ENCODE data around the gene MAB21L4. TPM values are rescaled to one million over a fixed set of nuclear protein-coding genes. Genes with fewer than 3 reads are reported as not detected.
A peak's percentile ranks its signal among the peaks of the same experiment; 100 is the strongest.

Gene MAB21L4
- polyA plus RNA-seq: 10 to 100 TPM in 2 of 4 donors, 1 to 10 TPM in 2; 3.8 to 29.3 (median 9.1) TPM
- long read RNA-seq, donor 1: 0 reads
- long read RNA-seq, donor 2: 0 reads
- long read RNA-seq, donor 3: 0 reads
- long read RNA-seq, donor 4: 0 reads
- long read RNA-seq, donor 5: 0 reads
- long read RNA-seq, donor 6, partial matches to known transcripts: 0 of 1 reads
- long read RNA-seq, donor 6, other reads (novel, unspliced or antisense): 0 of 1 reads
- long read RNA-seq, donor 7: 0 reads
- long read RNA-seq, donor 8: 0 reads
- long read RNA-seq, donor 9: 0 reads
- long read RNA-seq, donor 10, partial matches to known transcripts: 0 of 2 reads
- long read RNA-seq, donor 10, other reads (novel, unspliced or antisense): 0 of 2 reads

DNA sequence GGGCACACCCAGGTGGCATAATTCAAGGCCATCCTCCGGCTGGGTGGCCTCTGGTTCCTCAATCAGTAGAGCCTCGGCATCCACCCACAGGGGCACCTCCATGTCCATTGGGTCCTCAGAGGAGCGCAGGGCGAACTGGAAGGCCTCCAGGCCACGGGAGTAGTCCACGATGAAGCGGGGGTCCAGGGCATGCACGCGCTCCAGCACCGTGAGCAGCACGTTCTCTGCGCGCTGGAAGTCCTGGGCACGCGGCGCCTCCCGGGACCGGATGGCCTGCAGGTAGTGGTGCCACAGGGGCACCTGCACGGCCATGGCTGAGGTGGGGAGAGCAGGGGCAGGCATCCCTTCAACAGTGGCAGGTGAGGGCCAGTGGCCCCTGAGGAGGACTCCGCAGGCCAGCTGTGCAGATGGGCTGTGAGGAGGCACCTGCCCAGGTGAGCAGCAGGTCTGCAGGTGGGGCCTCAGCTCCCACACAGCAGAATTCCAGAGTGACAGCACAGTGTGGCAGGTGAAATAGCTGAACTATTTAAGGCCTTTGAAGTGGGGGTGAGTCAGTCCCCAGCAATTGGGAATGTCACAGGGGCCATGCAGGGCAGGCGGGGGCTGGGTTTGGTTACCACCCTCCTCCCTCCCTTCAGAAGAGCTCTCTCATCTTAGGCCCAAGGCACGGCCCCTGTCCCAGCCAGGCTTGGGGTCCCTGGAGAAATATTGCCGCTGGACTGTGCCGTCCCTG, at the start of gene MAB21L4:
TSS of gene MAB21L4 (minus strand) at position 501 of the 733 bp plus-strand sequence. CDS start at position 342, 159 bp downstream.
- FAIRE-seq (no peak), DNase-seq (peak; percentile 33 to 51)
- Histone ChIP-seq H3K36me3 (ENCODE audit: control insufficient read depth in 3 of 3, insufficient read depth in 2 of 3, low read depth in 1 of 3, low read length in 3 of 3) (peaks cover 0 to 14% (median 0%) of the 10 kb centered on the region in 3 donors), H3K4me3 (ENCODE audit: low read depth in 1 of 3, low read length in 3 of 3) (peak within 1 kb of the TSS in 2 of 3 donors; percentile 12 to 38), H3K27ac (ENCODE audit: low read depth in 1 of 3, low read length in 2 of 3) (peak within 1 kb of the TSS in 1 of 3 donors; percentile 78), H3K9me3 (ENCODE audit: control insufficient read depth in 2 of 2, insufficient read depth in 1 of 2, low read depth in 1 of 2, low read length in 1 of 2) (peaks cover 0 to 5% of the 10 kb centered on the region in 2 donors), H3K27me3 (ENCODE audit: control insufficient read depth in 3 of 3, insufficient read depth in 3 of 3, low read length in 3 of 3) (no peaks in the 10 kb centered on the region), H3K4me1 (ENCODE audit: control insufficient read depth in 3 of 3, insufficient read depth in 2 of 3, low read depth in 1 of 3, low read length in 2 of 3) (peaks cover 0 to 44% (median 3%) of the 10 kb centered on the region in 3 donors)
- 17 to 73% (median 51%) methylated on average over 24 of the region's 24 CpGs for WGBS, 3 donors

DNA sequence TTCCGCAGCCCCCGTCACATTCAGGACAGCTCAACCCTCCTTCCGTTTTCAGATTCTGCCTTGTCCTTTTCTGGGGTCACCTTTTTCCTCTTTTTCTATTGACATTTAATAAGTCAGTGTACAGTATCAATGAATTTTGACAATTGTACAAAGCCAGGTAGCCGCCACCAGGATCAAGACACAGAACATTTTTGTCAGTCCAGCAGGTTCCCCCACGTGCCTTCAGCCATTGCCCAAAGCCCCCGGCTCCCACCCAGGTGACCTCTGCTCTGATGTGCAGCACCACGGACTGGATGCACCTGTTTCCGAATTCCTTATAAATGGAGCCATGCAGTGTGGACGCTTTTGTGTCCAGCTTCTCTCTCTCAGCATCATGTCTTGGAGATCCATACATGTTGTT, 40.1 kb upstream of the MAB21L4 start:
- 79 to 86% (median 84%) methylated on average over 9 of the region's 9 CpGs for WGBS, 3 donors
- H3K9me3 ChIP-seq (ENCODE audit: control insufficient read depth in 2 of 2, insufficient read depth in 1 of 2, low read depth in 1 of 2, low read length in 1 of 2): peaks cover 0 to 14% of the 10 kb centered on the region in 2 donors
- DNase-seq (no peak), FAIRE-seq (no peak)
- H3K36me3 ChIP-seq (ENCODE audit: control insufficient read depth in 3 of 3, insufficient read depth in 2 of 3, low read depth in 1 of 3, low read length in 3 of 3): no peaks in the 10 kb centered on the region
- no peak overlapping the region for H3K27ac ChIP-seq (ENCODE audit: low read depth in 1 of 3, low read length in 2 of 3)
- H3K4me3 ChIP-seq (ENCODE audit: low read depth in 1 of 3, low read length in 3 of 3): no peak overlapping the region
- H3K27me3 ChIP-seq (ENCODE audit: control insufficient read depth in 3 of 3, insufficient read depth in 3 of 3, low read length in 3 of 3): no peaks in the 10 kb centered on the region
- no peaks in the 10 kb centered on the region for H3K4me1 ChIP-seq (ENCODE audit: control insufficient read depth in 3 of 3, insufficient read depth in 2 of 3, low read depth in 1 of 3, low read length in 2 of 3)

DNA sequence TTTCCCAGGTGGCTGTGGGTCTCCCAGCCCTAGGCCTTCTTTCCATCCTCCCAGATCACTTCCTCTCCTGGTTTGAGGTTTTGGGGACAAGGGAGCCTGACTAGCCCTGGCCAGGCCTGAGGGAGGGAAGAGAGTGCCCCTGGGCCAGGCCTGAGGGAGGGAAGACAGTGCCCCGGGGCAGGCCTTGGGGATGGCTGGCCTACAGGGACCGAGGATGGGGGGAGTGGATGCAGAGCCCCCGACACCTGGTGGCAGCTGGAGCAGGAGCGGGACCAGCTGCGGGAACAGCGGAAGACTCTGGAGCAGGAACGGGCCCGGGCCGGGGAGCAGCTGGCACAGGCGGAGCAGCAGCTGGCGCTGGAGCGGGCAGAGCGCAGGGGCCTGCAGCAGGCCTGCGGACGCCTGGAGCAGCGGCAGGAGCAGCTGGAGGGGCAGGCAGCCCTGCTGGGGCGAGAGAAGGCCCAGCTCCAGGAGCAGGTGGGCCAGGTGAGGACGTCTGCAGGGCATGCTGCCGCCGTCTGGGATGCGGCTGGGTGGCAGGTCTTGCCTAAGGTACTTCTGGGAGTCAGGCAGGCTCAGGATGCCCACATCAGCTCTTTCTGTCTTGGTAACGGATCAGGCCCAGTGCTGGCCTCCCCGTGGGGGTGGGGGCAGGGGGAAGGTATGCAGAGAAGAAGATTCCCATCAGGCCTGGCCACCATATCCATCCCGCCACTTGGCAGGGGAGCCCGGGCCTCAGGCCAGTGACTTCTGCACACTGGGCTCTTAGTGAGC, 39.3 kb upstream of the MAB21L4 start:
- no peak for DNase-seq
- Histone ChIP-seq H3K36me3 (ENCODE audit: control insufficient read depth in 3 of 3, insufficient read depth in 2 of 3, low read depth in 1 of 3, low read length in 3 of 3) (no peaks in the 10 kb centered on the region), H3K4me1 (ENCODE audit: control insufficient read depth in 3 of 3, insufficient read depth in 2 of 3, low read depth in 1 of 3, low read length in 2 of 3) (no peaks in the 10 kb centered on the region), H3K27ac (ENCODE audit: low read depth in 1 of 3, low read length in 2 of 3) (no peak overlapping the region), H3K27me3 (ENCODE audit: control insufficient read depth in 3 of 3, insufficient read depth in 3 of 3, low read length in 3 of 3) (no peaks in the 10 kb centered on the region), H3K4me3 (ENCODE audit: low read depth in 1 of 3, low read length in 3 of 3) (no peak overlapping the region), H3K9me3 (ENCODE audit: control insufficient read depth in 2 of 2, insufficient read depth in 1 of 2, low read depth in 1 of 2, low read length in 1 of 2) (peaks cover 0 to 14% of the 10 kb centered on the region in 2 donors)
- 74 to 82% (median 78%) methylated on average over 24 to 25 of the region's 25 CpGs for WGBS, 3 donors
- no peak for FAIRE-seq

DNA sequence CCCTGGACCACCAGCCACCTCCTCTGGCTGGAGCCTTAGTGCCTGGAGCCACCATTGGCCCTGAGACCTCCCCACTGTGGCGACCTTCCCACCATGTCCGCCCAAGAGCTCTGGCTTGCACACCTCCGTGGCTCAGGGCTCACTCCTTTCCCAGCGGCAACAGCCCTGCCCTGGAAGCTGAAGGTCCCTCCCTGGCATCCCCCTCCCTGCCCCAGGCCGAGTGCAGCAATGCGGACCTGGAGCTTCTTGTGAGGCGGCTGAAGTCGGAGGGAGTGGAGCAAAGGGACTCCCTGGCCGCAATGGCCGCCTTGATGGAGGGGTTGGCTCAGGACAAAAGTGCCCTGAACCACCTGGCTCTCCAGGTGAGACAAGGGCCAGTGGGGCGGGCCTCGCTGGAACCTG, 38.7 kb upstream of the MAB21L4 start:
- WGBS, 3 donors: 75 to 92% (median 83%) methylated on average over 12 of the region's 12 CpGs
- FAIRE-seq (no peak), DNase-seq (no peak)
- Histone ChIP-seq H3K4me3 (ENCODE audit: low read depth in 1 of 3, low read length in 3 of 3) (no peak overlapping the region), H3K9me3 (ENCODE audit: control insufficient read depth in 2 of 2, insufficient read depth in 1 of 2, low read depth in 1 of 2, low read length in 1 of 2) (peaks cover 0 to 14% of the 10 kb centered on the region in 2 donors), H3K36me3 (ENCODE audit: control insufficient read depth in 3 of 3, insufficient read depth in 2 of 3, low read depth in 1 of 3, low read length in 3 of 3) (no peaks in the 10 kb centered on the region), H3K27me3 (ENCODE audit: control insufficient read depth in 3 of 3, insufficient read depth in 3 of 3, low read length in 3 of 3) (no peaks in the 10 kb centered on the region), H3K4me1 (ENCODE audit: control insufficient read depth in 3 of 3, insufficient read depth in 2 of 3, low read depth in 1 of 3, low read length in 2 of 3) (no peaks in the 10 kb centered on the region), H3K27ac (ENCODE audit: low read depth in 1 of 3, low read length in 2 of 3) (no peak overlapping the region)

DNA sequence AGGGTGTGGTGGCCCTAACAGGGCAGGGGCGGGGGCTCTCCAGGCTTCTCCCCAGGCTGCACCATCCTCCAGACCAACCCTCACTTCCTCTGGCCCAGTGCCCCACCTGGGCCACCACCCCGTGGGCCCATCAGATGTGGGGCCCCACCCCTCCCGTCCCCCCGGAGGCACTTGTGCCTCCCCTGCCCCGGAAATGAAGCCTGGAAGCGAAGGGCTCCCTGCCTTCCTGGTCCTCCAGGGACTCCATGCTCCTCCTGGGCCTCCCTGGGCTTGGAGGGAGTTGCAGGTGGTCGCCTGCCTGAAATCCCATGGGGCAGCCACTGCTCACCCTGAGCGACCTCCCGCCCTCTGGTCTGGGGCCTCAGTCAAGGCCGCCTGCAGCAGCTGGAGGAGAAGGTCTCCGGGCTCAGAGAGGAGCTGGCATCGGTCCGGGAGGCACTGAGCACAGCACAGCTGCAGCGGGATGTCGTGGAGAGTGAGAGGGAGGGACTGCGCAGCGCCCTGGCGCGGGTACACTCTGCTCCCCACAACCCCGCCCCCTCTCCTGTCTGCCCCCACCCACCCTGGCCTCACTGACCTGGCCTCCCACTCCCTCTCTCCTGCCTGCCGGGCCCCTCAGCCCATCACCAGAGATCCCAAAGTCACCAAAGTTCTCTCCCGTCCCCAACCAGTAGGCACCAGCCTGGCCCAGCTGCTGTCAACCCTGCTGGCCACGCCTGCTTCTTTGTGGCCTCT, 38.2 kb upstream of the MAB21L4 start:
- no peak overlapping the region for H3K27ac ChIP-seq (ENCODE audit: low read depth in 1 of 3, low read length in 2 of 3)
- FAIRE-seq (no peak), DNase-seq (no peak)
- no peaks in the 10 kb centered on the region for H3K27me3 ChIP-seq (ENCODE audit: control insufficient read depth in 3 of 3, insufficient read depth in 3 of 3, low read length in 3 of 3)
- no peak overlapping the region for H3K4me3 ChIP-seq (ENCODE audit: low read depth in 1 of 3, low read length in 3 of 3)
- H3K36me3 ChIP-seq (ENCODE audit: control insufficient read depth in 3 of 3, insufficient read depth in 2 of 3, low read depth in 1 of 3, low read length in 3 of 3): no peaks in the 10 kb centered on the region
- 55 to 68% (median 64%) methylated on average over 18 to 23 of the region's 23 CpGs for WGBS, 3 donors
- H3K9me3 ChIP-seq (ENCODE audit: control insufficient read depth in 2 of 2, insufficient read depth in 1 of 2, low read depth in 1 of 2, low read length in 1 of 2): peaks cover 0 to 14% of the 10 kb centered on the region in 2 donors
- no peaks in the 10 kb centered on the region for H3K4me1 ChIP-seq (ENCODE audit: control insufficient read depth in 3 of 3, insufficient read depth in 2 of 3, low read depth in 1 of 3, low read length in 2 of 3)

DNA sequence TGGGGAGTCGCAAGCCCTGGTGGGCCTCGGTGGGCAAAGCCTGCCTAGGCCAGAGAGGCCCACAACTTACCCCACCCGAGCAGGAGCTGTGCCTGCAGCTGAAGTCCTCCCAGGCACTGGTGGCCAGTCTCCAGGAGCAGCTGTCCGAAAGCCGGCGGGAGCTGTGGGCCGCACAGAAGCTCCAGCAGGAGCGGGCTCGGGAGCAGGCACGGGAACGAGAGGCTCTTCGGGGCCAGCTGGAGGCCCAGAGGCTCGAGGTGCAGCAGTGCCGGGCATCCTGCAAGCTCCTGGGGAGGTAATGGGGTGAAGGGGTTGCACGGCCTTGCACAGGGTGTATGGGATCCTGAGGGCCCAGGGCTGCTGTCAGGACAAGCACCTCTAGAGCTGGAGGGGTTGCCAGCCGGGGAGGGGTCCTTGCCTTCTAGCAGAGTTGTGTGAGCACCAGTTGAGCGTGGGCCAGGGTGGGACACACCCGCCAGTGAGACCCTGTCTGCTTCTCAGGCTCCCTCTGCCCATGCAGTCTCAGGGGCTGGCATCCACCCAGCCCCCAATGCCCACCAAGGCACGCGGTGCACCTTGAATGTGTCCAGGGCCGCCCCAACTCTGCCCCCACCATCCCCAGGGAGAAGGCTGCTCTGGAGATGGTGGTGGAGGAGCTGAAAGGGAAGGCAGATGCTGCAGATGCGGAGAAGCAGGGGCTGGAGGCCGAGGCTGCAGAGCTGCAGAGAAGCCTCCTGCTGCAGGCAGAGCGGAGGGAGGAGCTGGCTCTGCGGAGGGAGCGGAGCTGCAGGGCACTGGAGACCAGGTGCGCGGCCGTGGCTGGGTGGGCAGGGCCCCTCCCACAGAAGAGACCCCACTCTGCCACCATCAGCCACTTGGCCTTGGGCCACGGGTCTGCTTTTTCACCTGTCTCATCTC, 37.4 kb upstream of the MAB21L4 start:
- 77 to 84% (median 80%) methylated on average over 29 to 30 of the region's 30 CpGs for WGBS, 3 donors
- DNase-seq (no peak), FAIRE-seq (no peak)
- Histone ChIP-seq H3K9me3 (ENCODE audit: control insufficient read depth in 2 of 2, insufficient read depth in 1 of 2, low read depth in 1 of 2, low read length in 1 of 2) (peaks cover 0 to 14% of the 10 kb centered on the region in 2 donors), H3K27me3 (ENCODE audit: control insufficient read depth in 3 of 3, insufficient read depth in 3 of 3, low read length in 3 of 3) (no peaks in the 10 kb centered on the region), H3K4me3 (ENCODE audit: low read depth in 1 of 3, low read length in 3 of 3) (no peak overlapping the region), H3K4me1 (ENCODE audit: control insufficient read depth in 3 of 3, insufficient read depth in 2 of 3, low read depth in 1 of 3, low read length in 2 of 3) (no peaks in the 10 kb centered on the region), H3K27ac (ENCODE audit: low read depth in 1 of 3, low read length in 2 of 3) (no peak overlapping the region), H3K36me3 (ENCODE audit: control insufficient read depth in 3 of 3, insufficient read depth in 2 of 3, low read depth in 1 of 3, low read length in 3 of 3) (no peaks in the 10 kb centered on the region)

DNA sequence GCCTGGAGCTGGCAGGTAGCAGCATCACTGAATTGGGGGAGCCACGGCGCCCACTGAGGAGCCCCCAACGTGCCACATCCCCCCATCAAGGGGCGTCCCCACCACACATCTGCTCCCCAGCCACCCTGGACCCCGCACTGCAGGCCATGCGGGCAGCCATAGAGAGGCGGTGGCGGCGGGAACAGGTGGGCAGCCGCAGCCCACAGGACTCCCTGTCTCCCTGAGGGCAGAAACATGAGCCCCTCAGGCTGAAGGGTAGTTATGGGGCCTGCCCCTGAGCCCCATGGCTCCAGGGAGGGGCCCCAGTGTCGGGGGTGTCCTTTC, 36.7 kb upstream of the MAB21L4 start:
- FAIRE-seq: no peak
- WGBS, 3 donors: 75 to 86% (median 80%) methylated on average over 11 of the region's 11 CpGs

More for the DNA sequence above, 36.7 kb upstream of the MAB21L4 start:
- Histone ChIP-seq H3K27me3 (ENCODE audit: control insufficient read depth in 3 of 3, insufficient read depth in 3 of 3, low read length in 3 of 3) (no peaks in the 10 kb centered on the region), H3K9me3 (ENCODE audit: control insufficient read depth in 2 of 2, insufficient read depth in 1 of 2, low read depth in 1 of 2, low read length in 1 of 2) (peaks cover 0 to 10% of the 10 kb centered on the region in 2 donors), H3K36me3 (ENCODE audit: control insufficient read depth in 3 of 3, insufficient read depth in 2 of 3, low read depth in 1 of 3, low read length in 3 of 3) (no peaks in the 10 kb centered on the region), H3K4me3 (ENCODE audit: low read depth in 1 of 3, low read length in 3 of 3) (no peak overlapping the region), H3K4me1 (ENCODE audit: control insufficient read depth in 3 of 3, insufficient read depth in 2 of 3, low read depth in 1 of 3, low read length in 2 of 3) (no peaks in the 10 kb centered on the region), H3K27ac (ENCODE audit: low read depth in 1 of 3, low read length in 2 of 3) (no peak overlapping the region)
- no peak for DNase-seq
